HG02981 (cell line): ENCODE results near the gene TPH2.

ENCODE experiments used
- ATAC-seq: cut with Tn5 transposase; IDR thresholded peaks from one replicate; pipeline ENCODE4 v1.9.1; 2021; ENCODE audit warnings: mild to moderate bottlenecking, moderate library complexity; ENCODE audit not compliant: unreplicated experiment

Gene TPH2

GRCh38 chr12:71958457-71958856, 19.8 kb downstream of the TPH2 start:
- no peak for ATAC-seq

DNA sequence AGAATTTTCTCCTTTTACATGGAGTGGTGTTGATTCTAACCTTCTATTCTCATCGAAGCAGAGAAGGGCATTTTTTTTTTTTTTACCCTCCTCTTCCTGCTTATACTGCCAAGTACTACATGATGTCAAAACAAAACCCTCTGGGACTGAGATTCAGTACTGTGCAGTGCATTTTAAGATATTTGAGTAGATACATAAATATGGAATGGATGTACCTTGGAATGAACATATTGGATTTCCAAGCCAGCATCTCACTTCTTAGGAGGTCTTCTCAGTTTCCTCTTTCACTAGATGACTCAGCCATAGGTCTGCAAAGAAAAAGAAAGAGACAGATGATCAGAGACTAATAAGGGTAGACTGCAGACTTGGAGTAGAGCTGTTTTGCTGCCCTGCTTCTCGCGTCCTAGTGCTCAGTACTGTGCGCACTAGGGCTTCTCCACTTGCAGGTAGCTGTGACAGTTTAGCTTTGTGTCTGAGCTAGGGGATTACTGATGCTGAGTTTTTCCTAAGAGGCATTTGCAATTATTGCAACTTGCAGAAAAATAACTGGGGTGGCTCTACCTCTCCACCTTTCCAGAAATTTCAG, 20.4 kb downstream of the TPH2 start:
- no peak for ATAC-seq

DNA sequence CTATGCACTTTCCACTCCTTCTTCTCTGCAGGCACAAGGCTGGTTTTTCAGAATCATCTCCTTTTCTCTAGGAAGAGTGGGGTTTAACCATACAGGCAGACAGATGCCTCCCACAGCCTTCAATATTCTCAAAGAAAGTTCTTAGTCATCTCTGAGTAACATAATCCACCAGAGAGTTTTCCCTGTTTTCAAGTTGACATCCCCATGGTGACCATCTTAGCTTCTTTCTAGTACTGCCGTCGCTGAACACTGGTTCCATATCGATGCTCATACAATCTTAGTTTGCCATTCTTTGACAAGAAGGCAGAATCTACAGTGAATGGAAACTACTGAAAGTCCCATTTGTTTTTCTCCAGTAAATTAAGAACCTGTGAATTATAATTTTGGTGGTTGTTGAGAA, 28.6 kb downstream of the TPH2 start:
- ATAC-seq: no peak

- ATAC-seq: no peak
These were observed 30.7 kb downstream of the TPH2 start for GRCh38 chr12:71969330-71969729.

DNA sequence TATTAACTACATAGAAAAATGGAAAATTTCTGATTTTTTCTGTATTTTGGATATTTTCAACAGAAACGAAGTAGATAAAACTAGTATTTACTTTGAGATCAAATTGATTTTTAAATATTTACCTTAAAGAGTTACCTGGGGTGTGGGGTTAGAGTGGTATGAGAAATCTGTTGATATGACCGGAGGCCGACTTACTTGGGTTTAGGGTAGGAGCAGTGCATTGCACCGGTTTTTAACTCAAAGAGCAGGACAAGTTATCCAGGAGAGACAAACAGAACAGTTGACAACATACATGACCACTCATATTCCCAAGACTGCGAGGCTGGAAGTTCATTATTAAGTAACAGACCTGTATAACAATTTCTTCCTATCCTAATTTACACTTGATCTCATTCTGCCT, 31.4 kb downstream of the TPH2 start:
- no peak for ATAC-seq

DNA sequence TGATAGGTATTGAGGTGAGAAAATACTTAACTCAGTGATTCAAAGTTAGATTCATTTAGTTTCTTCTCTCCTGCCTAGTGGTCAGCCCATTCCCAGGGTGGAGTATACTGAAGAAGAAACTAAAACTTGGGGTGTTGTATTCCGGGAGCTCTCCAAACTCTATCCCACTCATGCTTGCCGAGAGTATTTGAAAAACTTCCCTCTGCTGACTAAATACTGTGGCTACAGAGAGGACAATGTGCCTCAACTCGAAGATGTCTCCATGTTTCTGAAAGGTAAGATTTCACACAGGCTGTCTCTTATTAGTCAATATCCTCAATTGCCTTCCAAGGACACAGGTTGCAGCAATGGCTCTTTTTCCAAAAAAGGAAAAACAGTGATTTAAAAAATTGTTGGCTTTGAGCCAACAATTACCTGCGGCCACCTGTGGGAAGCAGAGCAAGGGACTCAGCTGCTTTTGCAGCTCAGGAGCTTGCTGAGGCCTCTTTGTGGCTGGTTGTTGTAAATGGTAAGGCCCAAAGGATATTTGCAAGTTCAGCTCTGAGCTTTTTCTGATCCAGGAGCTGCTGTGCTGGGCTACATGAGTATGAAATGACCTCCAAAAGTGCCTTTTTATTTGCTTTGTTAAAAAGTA, 33.9 kb downstream of the TPH2 start:
- no peak for ATAC-seq

GRCh38 chr12:71973687-71974086, 35.0 kb downstream of the TPH2 start:
- ATAC-seq: no peak

- no peak for ATAC-seq
These were observed 41.9 kb downstream of the TPH2 start for GRCh38 chr12:71980538-71980937.

DNA sequence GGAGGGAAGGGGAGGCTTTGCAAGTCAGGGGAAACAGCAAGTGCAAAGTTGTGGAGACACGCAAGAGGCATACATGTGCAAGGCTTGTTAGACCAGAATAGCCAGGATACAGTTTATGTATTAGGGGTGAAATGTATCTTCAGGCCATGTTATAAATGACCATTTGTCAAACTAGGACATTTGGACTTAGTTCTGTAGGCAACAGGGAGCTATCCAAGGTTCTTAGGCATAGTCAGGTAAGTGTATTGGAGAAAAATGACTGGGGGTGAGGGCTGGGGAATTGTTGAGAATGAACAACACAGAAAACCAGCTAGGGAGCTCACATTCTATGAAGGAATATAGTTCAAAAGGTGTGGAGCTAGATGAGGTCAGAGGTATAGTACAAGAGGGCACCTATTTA, 42.5 kb downstream of the TPH2 start:
- ATAC-seq: no peak

- no peak for ATAC-seq
These were observed 56.1 kb downstream of the TPH2 start for GRCh38 chr12:71994715-71995114.

GRCh38 chr12:71999795-72000194, 61.1 kb downstream of the TPH2 start:
- ATAC-seq: no peak

GRCh38 chr12:72000969-72001648, 62.5 kb downstream of the TPH2 start:
- no peak for ATAC-seq

- no peak for ATAC-seq
These were observed 68.1 kb downstream of the TPH2 start for GRCh38 chr12:72006766-72007165.

DNA sequence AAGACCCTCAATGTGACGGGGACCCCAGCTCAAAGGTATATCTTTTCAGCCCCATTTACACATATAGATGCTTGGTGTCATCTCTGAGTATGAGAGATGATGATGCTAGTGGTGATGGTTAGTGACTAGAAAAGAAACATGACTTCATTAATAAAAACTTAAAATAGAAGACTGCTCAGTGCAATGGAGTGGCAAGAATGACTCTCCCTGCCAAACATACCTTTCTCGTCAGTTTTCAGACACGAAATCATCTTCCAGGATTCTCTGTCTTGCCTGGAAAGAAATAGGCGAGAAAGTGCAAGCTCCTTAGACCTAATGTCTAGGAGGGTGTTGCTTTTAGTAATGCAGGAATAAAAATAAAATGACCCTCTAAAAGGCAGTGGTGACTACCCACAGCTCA, 71.7 kb downstream of the TPH2 start:
- ATAC-seq: no peak

- no peak for ATAC-seq
These were observed 72.7 kb downstream of the TPH2 start for GRCh38 chr12:72011374-72011773.

DNA sequence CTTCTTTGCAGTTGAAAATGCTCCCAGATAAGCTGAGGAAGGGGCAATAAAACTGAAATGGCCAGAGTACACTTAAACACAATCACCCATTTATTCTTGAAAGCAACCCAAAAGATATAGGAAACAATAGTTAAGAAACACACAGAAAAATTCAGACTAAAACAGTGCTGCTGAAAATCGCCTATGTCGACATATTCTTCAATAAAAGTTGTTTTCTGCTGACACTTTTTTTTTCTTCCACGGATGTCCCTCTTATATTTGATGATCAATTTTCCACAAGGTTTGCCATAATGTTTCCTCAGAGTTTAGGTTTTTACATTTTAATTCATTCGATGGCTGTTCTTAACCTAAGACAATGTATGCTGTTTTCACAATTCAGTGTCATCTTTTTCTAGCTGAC, 74.2 kb downstream of the TPH2 start:
- ATAC-seq: no peak

GRCh38 chr12:72015895-72016294, 77.2 kb downstream of the TPH2 start:
- ATAC-seq: no peak

DNA sequence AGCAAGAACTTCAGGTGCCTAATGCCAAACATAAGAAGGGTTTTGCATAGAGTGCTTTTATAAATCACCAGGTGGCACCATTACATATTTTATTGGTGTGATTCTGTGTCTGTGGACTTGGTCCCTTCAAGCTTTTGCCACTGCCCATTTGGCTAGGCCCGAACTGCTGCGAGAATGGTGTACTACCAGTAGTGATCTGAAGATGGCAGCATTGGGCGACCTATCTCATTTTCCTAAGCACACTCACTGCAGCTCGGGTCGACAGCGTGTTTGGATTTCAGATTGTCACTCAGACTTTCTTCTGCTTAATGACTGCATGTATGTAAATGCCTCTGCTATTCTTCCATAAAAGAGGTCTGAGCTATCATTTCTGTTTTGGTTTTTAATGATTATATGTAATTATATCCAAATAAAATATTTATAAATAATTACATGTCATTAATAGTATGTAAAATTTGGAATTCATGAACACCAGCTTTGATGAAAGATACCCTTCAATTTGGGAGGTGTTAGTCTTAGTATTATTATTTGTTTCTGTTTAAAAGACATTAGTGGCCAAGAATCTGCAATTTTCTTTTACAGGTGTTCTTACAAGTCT, 78.5 kb downstream of the TPH2 start:
- ATAC-seq: peak; percentile 98

DNA sequence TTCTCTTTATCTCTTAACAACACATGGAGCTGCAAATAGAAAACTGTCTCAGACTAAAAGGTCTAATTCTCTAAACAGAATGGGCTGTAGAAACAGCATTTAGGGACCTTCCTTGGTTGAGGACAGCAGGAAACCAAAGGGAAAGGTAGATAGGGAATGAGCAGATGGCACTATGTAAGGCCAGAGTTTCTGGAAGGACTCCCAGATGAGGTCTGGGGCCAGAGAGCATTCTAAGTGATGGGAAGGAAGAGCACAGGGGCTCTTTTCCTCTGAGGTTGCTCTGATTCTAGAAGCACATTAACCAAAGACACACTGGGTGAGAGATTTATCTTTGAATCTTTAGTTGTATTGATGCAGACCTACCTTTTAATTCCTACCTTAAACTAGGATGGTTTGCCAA, 79.4 kb downstream of the TPH2 start:
- ATAC-seq: no peak

DNA sequence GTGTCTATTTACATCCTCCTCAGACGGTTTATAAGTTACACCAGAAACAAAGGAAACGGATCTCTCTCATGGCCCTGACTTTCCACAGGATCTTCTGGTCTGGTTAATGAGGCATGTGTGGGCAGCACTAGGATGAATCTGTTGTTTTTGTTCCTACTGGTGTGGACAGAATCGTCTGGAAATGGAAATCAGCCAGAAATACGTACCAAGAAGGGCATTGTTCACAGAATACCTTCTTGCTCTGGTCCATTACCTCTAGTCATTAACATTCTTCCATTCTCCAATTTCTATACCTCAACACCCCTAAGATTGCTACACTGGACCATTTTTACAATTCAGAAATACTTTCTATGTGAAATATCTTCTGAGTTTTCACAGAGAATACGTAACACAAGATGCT, 86.0 kb downstream of the TPH2 start:
- no peak for ATAC-seq

DNA sequence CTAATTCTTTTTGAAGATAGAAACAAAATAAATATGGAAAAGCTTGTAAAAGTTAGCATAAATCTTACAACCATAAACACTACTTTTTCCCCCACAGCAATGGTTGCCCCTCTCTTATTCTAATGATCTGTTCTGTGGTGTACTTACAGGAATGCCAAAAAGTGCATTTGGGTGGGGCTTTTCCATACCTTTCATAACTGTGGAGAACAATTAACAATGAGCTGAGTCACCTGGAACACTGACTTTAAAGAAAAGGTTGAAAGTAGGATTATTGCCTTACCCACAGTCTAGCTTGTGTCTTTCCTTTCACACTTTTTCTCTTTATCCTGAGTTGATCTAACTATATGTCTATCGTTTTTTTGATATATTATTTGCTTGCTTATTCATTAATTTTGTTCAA, 86.9 kb downstream of the TPH2 start:
- ATAC-seq: no peak

DNA sequence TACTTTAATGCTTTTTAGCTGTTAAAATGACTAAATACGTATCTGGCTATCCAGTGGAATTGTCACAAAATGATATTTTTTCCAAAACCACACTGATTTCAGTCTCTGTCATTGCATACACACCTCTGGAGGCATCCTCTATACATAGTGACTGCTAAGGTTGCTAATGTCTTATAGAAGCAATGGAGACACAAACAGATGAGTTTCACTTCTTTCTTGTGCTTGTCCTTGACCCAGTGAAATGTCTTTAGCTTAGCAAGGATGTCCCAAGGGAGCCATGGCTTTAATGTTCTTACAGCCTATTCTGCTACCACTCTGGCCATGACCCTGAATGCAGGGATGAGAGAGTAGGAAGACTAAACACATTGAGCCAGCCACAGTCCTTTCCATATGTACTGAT, 90.3 kb downstream of the TPH2 start:
- ATAC-seq: no peak
